SK-N-SH treated with all-trans-retinoic acid at 6 μM for 48 hours (cell line): ENCODE measurements around the gene ZNF71.

ENCODE experiments used
- ATAC-seq: fragments of 200-7000 bp; cut with Tn5 transposase; 3 replicates; pipeline ENCODE4 v1.9.1; 2020; ENCODE audit warnings: mild to moderate bottlenecking, moderate library complexity
- BACH2 ChIP-seq: fragments of 250-450 bp; sonication (Bioruptor Pico); IDR thresholded peaks from 2 replicates; pipeline ENCODE4 v1.9.0; 2021; ENCODE audit warnings: mild to moderate bottlenecking, borderline replicate concordance
- CSDC2 ChIP-seq: fragments of 250-450 bp; sonication (Bioruptor Pico); IDR thresholded peaks from 2 replicates; pipeline ENCODE4 v1.5.0; 2020; ENCODE audit warnings: mild to moderate bottlenecking, moderate library complexity
- ESRRG ChIP-seq: fragments of 250-450 bp; sonication (Bioruptor Pico); IDR thresholded peaks from 2 replicates; pipeline ENCODE4 v1.6.1; 2021; ENCODE audit warnings: mild to moderate bottlenecking
- GLIS3 ChIP-seq: fragments of 250-450 bp; sonication (Bioruptor Pico); IDR thresholded peaks from 2 replicates; pipeline ENCODE4 v1.5.0; 2020; ENCODE audit warnings: mild to moderate bottlenecking, moderate library complexity
- ISL1 ChIP-seq: fragments of 250-450 bp; sonication (Bioruptor Pico); IDR thresholded peaks from 2 replicates; pipeline ENCODE4 v2.1.2; 2022; ENCODE audit warnings: mild to moderate bottlenecking, moderate library complexity
- OSR1 ChIP-seq: fragments of 250-450 bp; sonication (Bioruptor Pico); IDR thresholded peaks from 2 replicates; pipeline ENCODE4 v1.8.0; 2022; ENCODE audit warnings: moderate library complexity, mild to moderate bottlenecking, inconsistent platforms
- PATZ1 ChIP-seq: fragments of 250-450 bp; sonication (Bioruptor Pico); IDR thresholded peaks from 2 replicates; pipeline ENCODE4 v1.8.0; 2020; ENCODE audit warnings: mild to moderate bottlenecking, moderate library complexity, borderline replicate concordance
- PPARA ChIP-seq: fragments of 250-450 bp; sonication (Bioruptor Pico); IDR thresholded peaks from 2 replicates; pipeline ENCODE4 v1.5.0; 2020; ENCODE audit warnings: mild to moderate bottlenecking, borderline replicate concordance
- RARB ChIP-seq: fragments of 250-450 bp; sonication (Bioruptor Pico); IDR thresholded peaks from 2 replicates; pipeline ENCODE4 v1.8.0; 2021; ENCODE audit warnings: mild to moderate bottlenecking, moderate library complexity
- SNAI2 ChIP-seq: fragments of 250-450 bp; sonication (Bioruptor Pico); IDR thresholded peaks from 2 replicates; pipeline ENCODE4 v1.5.0; 2020; ENCODE audit warnings: mild to moderate bottlenecking, moderate library complexity
- TOX ChIP-seq: fragments of 250-450 bp; sonication (Bioruptor Pico); IDR thresholded peaks from 2 replicates; pipeline ENCODE4 v1.8.0; 2021; ENCODE audit warnings: mild to moderate bottlenecking, moderate library complexity, borderline replicate concordance
- ZC3H10 ChIP-seq: fragments of 250-450 bp; sonication (Bioruptor Pico); IDR thresholded peaks from 2 replicates; pipeline ENCODE4 v1.5.1; 2021; ENCODE audit warnings: mild to moderate bottlenecking, moderate library complexity
- ZFP30 ChIP-seq: fragments of 450-650 bp; formaldehyde crosslinking; IDR thresholded peaks from 2 replicates; pipeline ENCODE4 v1.5.0; 2022; ENCODE audit warnings: mild to moderate bottlenecking, moderate library complexity
- ZNF565 ChIP-seq: fragments of 450-650 bp; formaldehyde crosslinking; conservative IDR thresholded peaks from 2 replicates; pipeline ENCODE4 v1.5.0; 2020; ENCODE audit warnings: low read depth, mild to moderate bottlenecking, moderate library complexity
- ZNF70 ChIP-seq: fragments of 450-650 bp; formaldehyde crosslinking; IDR thresholded peaks from 2 replicates; pipeline ENCODE4 v1.5.0; 2020; ENCODE audit warnings: mild to moderate bottlenecking, moderate library complexity
- ZNF8 ChIP-seq: fragments of 450-650 bp; formaldehyde crosslinking; IDR thresholded peaks from 2 replicates; pipeline ENCODE4 v1.5.0; 2020; ENCODE audit warnings: mild to moderate bottlenecking, moderate library complexity
- TF ChIP-seq, protein P1 (sequence below): fragments of 250-450 bp; sonication (Bioruptor Pico); IDR thresholded peaks from 2 replicates; pipeline ENCODE4 v1.5.1; 2020; ENCODE audit warnings: low read depth, mild to moderate bottlenecking, moderate library complexity
- TF ChIP-seq, protein P2 (sequence below): fragments of 250-450 bp; sonication (Bioruptor Pico); IDR thresholded peaks from 2 replicates; pipeline ENCODE4 v1.5.0; 2020; ENCODE audit warnings: mild to moderate bottlenecking, moderate library complexity

ZNF71 gene

GRCh38 chr19:56654151-56654550, 59.0 kb downstream of the ZNF71 start (continued):
- TF ChIP-seq, protein P1, sequence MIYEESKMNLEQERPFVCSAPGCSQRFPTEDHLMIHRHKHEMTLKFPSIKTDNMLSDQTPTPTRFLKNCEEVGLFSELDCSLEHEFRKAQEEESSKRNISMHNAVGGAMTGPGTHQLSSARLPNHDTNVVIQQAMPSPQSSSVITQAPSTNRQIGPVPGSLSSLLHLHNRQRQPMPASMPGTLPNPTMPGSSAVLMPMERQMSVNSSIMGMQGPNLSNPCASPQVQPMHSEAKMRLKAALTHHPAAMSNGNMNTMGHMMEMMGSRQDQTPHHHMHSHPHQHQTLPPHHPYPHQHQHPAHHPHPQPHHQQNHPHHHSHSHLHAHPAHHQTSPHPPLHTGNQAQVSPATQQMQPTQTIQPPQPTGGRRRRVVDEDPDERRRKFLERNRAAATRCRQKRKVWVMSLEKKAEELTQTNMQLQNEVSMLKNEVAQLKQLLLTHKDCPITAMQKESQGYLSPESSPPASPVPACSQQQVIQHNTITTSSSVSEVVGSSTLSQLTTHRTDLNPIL (CRISPR knock-in tag), result no peak
- TF ChIP-seq BACH2 (CRISPR knock-in tag) (no peak), PPARA (CRISPR knock-in tag) (no peak), RARB (CRISPR knock-in tag) (no peak)

- no peak for ATAC-seq
- TF ChIP-seq PATZ1, result no peak
- TF ChIP-seq ZNF70 (CRISPR knock-in tag), result no peak
- TF ChIP-seq ZC3H10 (CRISPR knock-in tag), result no peak
- TF ChIP-seq ZNF565, result no peak
- TF ChIP-seq ISL1 (CRISPR knock-in tag), result no peak
- no peak for TF ChIP-seq SNAI2 (CRISPR knock-in tag)
- TF ChIP-seq ZNF8 (CRISPR knock-in tag), result no peak
- TF ChIP-seq ESRRG (CRISPR knock-in tag), result no peak
- TF ChIP-seq, protein P2, sequence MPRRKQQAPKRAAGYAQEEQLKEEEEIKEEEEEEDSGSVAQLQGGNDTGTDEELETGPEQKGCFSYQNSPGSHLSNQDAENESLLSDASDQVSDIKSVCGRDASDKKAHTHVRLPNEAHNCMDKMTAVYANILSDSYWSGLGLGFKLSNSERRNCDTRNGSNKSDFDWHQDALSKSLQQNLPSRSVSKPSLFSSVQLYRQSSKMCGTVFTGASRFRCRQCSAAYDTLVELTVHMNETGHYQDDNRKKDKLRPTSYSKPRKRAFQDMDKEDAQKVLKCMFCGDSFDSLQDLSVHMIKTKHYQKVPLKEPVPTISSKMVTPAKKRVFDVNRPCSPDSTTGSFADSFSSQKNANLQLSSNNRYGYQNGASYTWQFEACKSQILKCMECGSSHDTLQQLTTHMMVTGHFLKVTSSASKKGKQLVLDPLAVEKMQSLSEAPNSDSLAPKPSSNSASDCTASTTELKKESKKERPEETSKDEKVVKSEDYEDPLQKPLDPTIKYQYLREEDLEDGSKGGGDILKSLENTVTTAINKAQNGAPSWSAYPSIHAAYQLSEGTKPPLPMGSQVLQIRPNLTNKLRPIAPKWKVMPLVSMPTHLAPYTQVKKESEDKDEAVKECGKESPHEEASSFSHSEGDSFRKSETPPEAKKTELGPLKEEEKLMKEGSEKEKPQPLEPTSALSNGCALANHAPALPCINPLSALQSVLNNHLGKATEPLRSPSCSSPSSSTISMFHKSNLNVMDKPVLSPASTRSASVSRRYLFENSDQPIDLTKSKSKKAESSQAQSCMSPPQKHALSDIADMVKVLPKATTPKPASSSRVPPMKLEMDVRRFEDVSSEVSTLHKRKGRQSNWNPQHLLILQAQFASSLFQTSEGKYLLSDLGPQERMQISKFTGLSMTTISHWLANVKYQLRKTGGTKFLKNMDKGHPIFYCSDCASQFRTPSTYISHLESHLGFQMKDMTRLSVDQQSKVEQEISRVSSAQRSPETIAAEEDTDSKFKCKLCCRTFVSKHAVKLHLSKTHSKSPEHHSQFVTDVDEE, result no peak
- TF ChIP-seq BACH2 (CRISPR knock-in tag), result no peak
- no peak for TF ChIP-seq GLIS3 (CRISPR knock-in tag)
- TF ChIP-seq ZFP30 (CRISPR knock-in tag), result no peak
Measured at GRCh38 chr19:56660381-56661107, 65.4 kb downstream of the ZNF71 start.

DNA sequence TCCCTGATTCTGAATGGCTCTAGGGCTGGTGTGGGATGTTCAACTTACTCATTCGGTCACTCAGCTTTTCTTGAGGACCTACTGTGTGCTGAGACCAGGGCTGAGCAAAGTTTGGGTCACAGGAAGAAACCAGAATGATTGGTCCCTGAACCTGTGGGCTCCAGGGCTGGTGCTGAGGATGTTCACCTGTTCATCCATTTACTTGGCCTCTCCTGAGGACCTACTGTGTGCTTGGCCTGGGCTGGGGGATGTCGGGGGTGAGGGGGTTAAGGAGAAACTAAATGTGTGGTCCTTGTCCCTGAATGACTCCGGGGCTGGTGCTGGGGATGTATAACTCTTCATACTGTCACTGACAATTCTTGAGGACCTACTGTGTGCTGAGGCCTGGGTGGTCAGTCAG, 66.1 kb downstream of the ZNF71 start:
- no peak for ATAC-seq
- TF ChIP-seq BACH2 (CRISPR knock-in tag), result no peak
- no peak for TF ChIP-seq PATZ1
- TF ChIP-seq ESRRG (CRISPR knock-in tag), result no peak
- no peak for TF ChIP-seq PPARA (CRISPR knock-in tag)
- TF ChIP-seq TOX (CRISPR knock-in tag), result no peak
- TF ChIP-seq GLIS3 (CRISPR knock-in tag), result no peak

DNA sequence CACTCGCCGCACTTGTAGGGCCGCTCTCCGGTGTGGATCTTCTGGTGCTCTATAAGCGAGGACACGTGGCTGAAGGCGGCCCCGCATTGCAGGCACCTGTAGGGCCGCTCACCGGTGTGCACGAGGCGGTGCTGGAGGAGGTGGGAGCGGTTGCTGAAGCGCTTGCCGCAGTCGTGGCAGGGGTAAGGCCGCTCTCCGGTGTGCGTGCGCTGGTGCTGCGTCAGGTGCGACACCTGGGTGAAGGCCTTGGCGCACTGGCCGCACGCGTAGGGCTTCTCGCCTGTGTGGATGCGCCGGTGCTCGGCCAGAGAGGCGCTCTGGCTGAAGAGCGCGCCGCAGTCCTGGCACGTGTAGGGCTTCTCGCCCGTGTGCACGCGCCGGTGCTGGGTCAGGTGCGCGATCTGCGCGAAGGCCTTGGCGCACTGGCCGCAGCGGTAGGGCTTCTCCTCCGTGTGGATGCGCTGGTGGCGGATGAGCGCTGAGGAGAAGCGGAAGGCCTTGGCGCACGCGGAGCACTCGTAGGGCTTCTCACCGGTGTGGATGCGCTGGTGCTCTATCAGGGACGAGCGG, 68.9 kb downstream of the ZNF71 start:
- TF ChIP-seq OSR1 (CRISPR knock-in tag) (no peak), CSDC2 (CRISPR knock-in tag) (no peak), ZFP30 (CRISPR knock-in tag) (no peak), ZNF565 (no peak), PPARA (CRISPR knock-in tag) (no peak), PATZ1 (no peak), ESRRG (CRISPR knock-in tag) (no peak)
- TF ChIP-seq, protein P2, result no peak
- TF ChIP-seq, all 23 proteins: peak for 0
- ATAC-seq, result no peak
